ENCODE results near the gene SCML1. TPM values are rescaled to one million over a fixed set of nuclear protein-coding genes. Genes with fewer than 3 reads are reported as not detected.

Gene SCML1
- total and polyA plus RNA-seq, 7 donors: 2.4 to 15.3 (median 10.7) TPM

- TF ChIP-seq POLR2AphosphoS5 (IDR thresholded peaks at IDR 0.05): no peak
- no peak for TF ChIP-seq EP300 (IDR thresholded peaks at IDR 0.05)
- TF ChIP-seq CTCF (IDR thresholded peaks at IDR 0.05): no peak
- TF ChIP-seq POLR2A (IDR thresholded peaks at IDR 0.05): no peak
- DNase-seq: no peak
- H3K27me3 ChIP-seq: no peaks in the 10 kb centered on the region
- no peak overlapping the region for H3K4me3 ChIP-seq
- no peaks in the 10 kb centered on the region for H3K9me3 ChIP-seq
- no peak overlapping the region for H3K27ac ChIP-seq
- WGBS, 2 donors: 94 to 95% methylated on average over 5 of the region's 5 CpGs
- intact Hi-C loops (cut with DNase I): no loop called here
- H3K4me1 ChIP-seq: no peaks in the 10 kb centered on the region
- H3K36me3 ChIP-seq: peaks cover 0 to 20% (median 0%) of the 10 kb centered on the region in 4 donors
Observed at GRCh38 chrX:17747692-17748091, 10.4 kb downstream of the SCML1 start.

GRCh38 chrX:17748684-17749083, 11.4 kb downstream of the SCML1 start:
- TF ChIP-seq POLR2A (IDR thresholded peaks at IDR 0.05): no peak
- intact Hi-C loops (cut with DNase I): no loop called here
- Histone ChIP-seq H3K27me3 (no peaks in the 10 kb centered on the region), H3K36me3 (peaks cover 0 to 27% (median 0%) of the 10 kb centered on the region in 4 donors), H3K4me3 (no peak overlapping the region), H3K4me1 (no peaks in the 10 kb centered on the region), H3K9me3 (no peaks in the 10 kb centered on the region), H3K27ac (no peak overlapping the region)
- no peak for DNase-seq
- 79 to 84% methylated on average over 5 of the region's 5 CpGs for WGBS, 2 donors

GRCh38 chrX:17750436-17750835, 13.1 kb downstream of the SCML1 start:
- no peak for DNase-seq
- Histone ChIP-seq H3K27me3 (no peaks in the 10 kb centered on the region), H3K4me3 (no peak overlapping the region), H3K27ac (no peak overlapping the region), H3K4me1 (no peaks in the 10 kb centered on the region), H3K9me3 (no peaks in the 10 kb centered on the region), H3K36me3 (peaks cover 0 to 27% (median 0%) of the 10 kb centered on the region in 4 donors)
- WGBS, 2 donors: 67 to 87% methylated on average over 3 of the region's 3 CpGs
- TF ChIP-seq POLR2A (IDR thresholded peaks at IDR 0.05): no peak
- no peak for TF ChIP-seq CTCF (IDR thresholded peaks at IDR 0.05)
- TF ChIP-seq POLR2AphosphoS5 (IDR thresholded peaks at IDR 0.05): no peak
- no peak for TF ChIP-seq EP300 (IDR thresholded peaks at IDR 0.05)
- intact Hi-C loops (cut with DNase I): no loop called here

GRCh38 chrX:17758382-17758781, 21.1 kb downstream of the SCML1 start:
- 72 to 77% methylated on average over 2 of the region's 2 CpGs for WGBS, 2 donors
- H3K27me3 ChIP-seq: no peaks in the 10 kb centered on the region

GRCh38 chrX:17759990-17760389, 22.7 kb downstream of the SCML1 start:
- Histone ChIP-seq H3K36me3 (no peaks in the 10 kb centered on the region), H3K4me1 (no peaks in the 10 kb centered on the region), H3K4me3 (no peak overlapping the region), H3K9me3 (no peaks in the 10 kb centered on the region), H3K27ac (no peak overlapping the region), H3K27me3 (no peaks in the 10 kb centered on the region)
- WGBS, 2 donors: 87 to 90% methylated on average over 1 of the region's 1 CpG
- DNase-seq: no peak
- no peak for TF ChIP-seq POLR2A (IDR thresholded peaks at IDR 0.05)
- TF ChIP-seq EP300 (IDR thresholded peaks at IDR 0.05): no peak
- no peak for TF ChIP-seq POLR2AphosphoS5 (IDR thresholded peaks at IDR 0.05)
- no peak for TF ChIP-seq CTCF (IDR thresholded peaks at IDR 0.05)
- intact Hi-C loops (cut with DNase I): no loop called here

More at GRCh38 chrX:17758382-17758781, 21.1 kb downstream of the SCML1 start:
- Histone ChIP-seq H3K27ac (no peak overlapping the region), H3K4me3 (no peak overlapping the region), H3K4me1 (no peaks in the 10 kb centered on the region), H3K36me3 (peaks cover 0 to 2% (median 0%) of the 10 kb centered on the region in 4 donors), H3K9me3 (no peaks in the 10 kb centered on the region)
- TF ChIP-seq EP300 (IDR thresholded peaks at IDR 0.05): no peak
- no peak for TF ChIP-seq POLR2A (IDR thresholded peaks at IDR 0.05)
- TF ChIP-seq POLR2AphosphoS5 (IDR thresholded peaks at IDR 0.05): no peak
- TF ChIP-seq CTCF (IDR thresholded peaks at IDR 0.05): no peak
- no peak for DNase-seq
- intact Hi-C loops (cut with DNase I): no loop called here

All from sigmoid colon (tissue), 7 donors.